Fibroblast of the aortic adventitia (primary cell): ENCODE measurements around the gene NPM1. TPM values are rescaled to one million over a fixed set of nuclear protein-coding genes. Genes with fewer than 3 reads are reported as not detected.
A peak's percentile ranks its signal among the peaks of the same experiment; 100 is the strongest.

Experiments used
- DNase-seq: peaks from one replicate; pipeline ENCODE4 v3.0.0-alpha.2; 2010; ENCODE audit warnings: low read depth
- H3K4me3 ChIP-seq: 2 replicates; pipeline ENCODE4 v1.5.1; 2011; ENCODE audit warnings: low read depth, mild to moderate bottlenecking, control low read depth, low read length, moderate library complexity
- CTCF ChIP-seq: IDR thresholded peaks from 2 replicates; pipeline ENCODE4 v1.5.1; 2011; ENCODE audit warnings: mild to moderate bottlenecking, low read length, control low read depth, inconsistent platforms; ENCODE audit not compliant: insufficient read depth
- total RNA-seq: library from RNA; depleted of rRNA; stranded (reverse); fragments of >200 nt; gene quantifications from 2 replicates; pipeline ENCODE4 v1.2.3, GENCODE V29; 2012; ENCODE audit warnings: low replicate concordance

The NPM1 gene
- total RNA-seq, 1 donor: 1,373 TPM

GRCh38 chr5:171386861-171387344, 746 bp upstream of the NPM1 start:
- no peak for TF ChIP-seq CTCF
- H3K4me3 ChIP-seq: peak overlapping the region; percentile 93
- no peak for DNase-seq

DNA sequence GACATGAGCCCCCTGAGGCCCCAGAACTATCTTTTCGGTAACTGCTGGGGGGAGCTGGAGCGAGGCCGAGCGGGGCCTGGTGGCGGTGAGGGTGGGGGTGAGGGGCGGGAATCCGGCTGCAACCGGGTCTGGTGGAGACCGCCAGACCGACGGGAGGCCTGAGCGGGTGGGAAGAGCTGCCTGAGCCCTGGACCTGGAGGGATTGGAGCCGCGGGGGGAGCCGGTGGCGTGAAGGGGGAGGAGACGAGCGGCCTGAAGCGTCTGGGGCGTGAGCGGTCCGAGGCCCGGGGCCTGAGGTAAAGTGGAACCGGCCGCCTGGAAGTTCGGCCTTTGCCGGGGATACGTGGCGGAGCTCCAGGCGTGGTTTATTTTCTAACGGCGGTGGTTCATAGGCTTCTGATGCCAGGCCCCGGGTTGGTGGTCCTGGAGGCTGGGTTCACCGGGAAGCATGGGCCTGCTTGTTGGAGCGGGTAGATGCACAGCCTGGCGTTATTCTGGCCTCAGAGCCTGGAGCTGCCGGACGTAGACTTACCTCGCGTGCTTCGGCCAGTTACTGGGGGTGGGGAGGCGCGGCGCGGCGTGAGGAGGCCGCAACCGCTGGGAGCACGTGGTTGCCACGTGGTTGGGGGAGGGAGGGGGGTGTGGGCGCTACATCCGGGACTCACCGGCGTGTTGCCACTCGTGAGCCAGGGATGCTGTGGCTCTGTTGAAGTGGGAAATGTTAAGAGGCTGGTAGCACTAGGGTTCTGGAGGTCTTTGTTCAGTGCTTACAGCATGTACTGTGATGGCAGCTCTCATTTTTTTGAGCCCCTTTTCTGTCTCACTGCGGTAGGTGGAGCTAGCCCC, 544 bp downstream of the NPM1 start:
- H3K4me3 ChIP-seq: peak overlapping the region; percentile 93
- peak; percentile 73 for DNase-seq
- no peak for TF ChIP-seq CTCF

DNA sequence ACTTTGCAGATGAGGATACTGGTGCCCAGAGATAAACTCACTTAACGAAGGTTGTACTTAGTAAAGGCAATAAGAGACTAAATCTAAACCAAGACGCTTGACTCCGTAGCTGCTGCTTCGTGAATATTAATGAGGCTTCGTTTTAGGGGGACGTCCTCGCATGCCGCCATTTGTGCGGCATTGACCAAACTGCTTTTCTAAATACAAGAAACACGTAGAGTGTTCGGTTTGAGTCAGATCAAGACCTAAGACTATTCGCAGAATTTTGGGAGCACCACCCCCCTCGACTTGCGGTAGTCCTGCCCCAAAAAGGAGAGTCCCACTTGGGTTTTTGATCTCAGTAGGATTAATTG, 1.1 kb downstream of the NPM1 start:
- DNase-seq: no peak
- no peak for TF ChIP-seq CTCF
- H3K4me3 ChIP-seq: peak overlapping the region; percentile 93

DNA sequence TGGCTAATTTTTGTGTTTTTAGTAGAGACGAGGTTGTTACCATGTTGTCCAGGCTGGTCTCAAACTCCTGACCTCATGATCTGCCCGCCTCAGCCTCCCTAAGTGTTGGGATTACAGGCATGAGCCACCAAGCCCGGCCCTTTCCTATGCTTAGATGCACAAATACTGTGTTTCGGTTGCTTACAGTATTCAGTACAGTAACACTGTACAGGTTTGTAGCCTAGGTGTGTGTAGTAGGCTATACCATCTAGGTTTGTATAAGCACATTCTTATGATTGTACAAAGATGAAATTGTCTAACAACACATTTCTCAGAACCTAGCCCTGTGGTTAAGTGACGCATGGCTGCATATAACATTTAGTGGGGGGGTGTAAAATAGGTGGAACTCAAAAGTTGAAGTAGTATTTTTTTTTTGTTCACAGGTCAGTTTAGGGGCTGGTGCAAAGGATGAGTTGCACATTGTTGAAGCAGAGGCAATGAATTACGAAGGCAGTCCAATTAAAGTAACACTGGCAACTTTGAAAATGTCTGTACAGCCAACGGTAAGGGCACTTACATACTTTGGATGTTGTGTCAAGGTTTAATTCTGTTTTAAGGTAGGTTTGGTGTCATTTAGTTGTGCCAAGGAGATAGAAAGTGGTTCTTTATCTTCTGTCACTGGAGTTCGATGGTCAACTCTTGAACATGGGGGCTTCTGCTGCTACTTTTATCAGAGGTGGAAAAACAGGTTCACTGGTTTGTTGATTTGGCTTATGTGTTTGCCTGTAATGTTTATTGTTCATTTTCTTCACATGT, 3.4 kb downstream of the NPM1 start:
- no peak for TF ChIP-seq CTCF
- no peak for DNase-seq
- peak overlapping the region; percentile 46 for H3K4me3 ChIP-seq

- DNase-seq: no peak
- H3K4me3 ChIP-seq: no peak overlapping the region
- TF ChIP-seq CTCF: no peak
Measured at GRCh38 chr5:171391996-171392577, 4.4 kb downstream of the NPM1 start.

GRCh38 chr5:171392585-171393159, 5.0 kb downstream of the NPM1 start:
- no peak for DNase-seq
- no peak overlapping the region for H3K4me3 ChIP-seq
- TF ChIP-seq CTCF: no peak
